Lower leg skin (tissue), 3 donors: ENCODE data around the gene MAP4K2.

Source experiments
- CTCF ChIP-seq, 3 donors: fragments of 450-650 bp; IDR thresholded peaks; one replicate each; pipeline ENCODE4 v1.5.1; 2016; ENCODE audit warnings: antibody characterized with exemption in 3 of 3, mild to moderate bottlenecking in 3 of 3, moderate library complexity in 2 of 3
- POLR2A ChIP-seq, 2 donors: fragments of 450-650 bp; IDR thresholded peaks; one replicate each; pipeline ENCODE4 v1.6.1; 2016 to 2017; ENCODE audit warnings: antibody characterized with exemption in 2 of 2, mild to moderate bottlenecking in 1 of 2, moderate library complexity in 1 of 2

GRCh38 chr11:64841592-64842365, 38.8 kb upstream of the MAP4K2 start:
- no peak for TF ChIP-seq POLR2A (IDR thresholded peaks at IDR 0.05)
- TF ChIP-seq CTCF (IDR thresholded peaks at IDR 0.05) = no peak
